ENCODE measurements around the gene SRCIN1. TPM values are rescaled to one million over a fixed set of nuclear protein-coding genes. Genes with fewer than 3 reads are reported as not detected.

Gene SRCIN1
- total RNA-seq, 4 donors from 2014 or later: 0.44 to 5.4 (median 1.5) TPM

- Histone ChIP-seq H3K9me3 (no peaks in the 10 kb centered on the region), H3K36me3 (no peaks in the 10 kb centered on the region), H3K4me1 (peaks cover 0 to 27% (median 13%) of the 10 kb centered on the region in 4 donors), H3K27me3 (peaks cover 0 to 76% of the 10 kb centered on the region in 2 donors), H3K4me3 (no peak overlapping the region), H3K27ac (no peak overlapping the region)
- 33 to 58% methylated on average over 13 to 14 of the region's 16 CpGs for WGBS, 2 donors
- TF ChIP-seq POLR2A (IDR thresholded peaks at IDR 0.05): no peak
- TF ChIP-seq CTCF (IDR thresholded peaks at IDR 0.05): no peak
- TF ChIP-seq EP300 (IDR thresholded peaks at IDR 0.05): no peak
- no peak for DNase-seq (ENCODE audit: low spot score in 2 of 2)
These were observed 42.8 kb downstream of the SRCIN1 start for GRCh38 chr17:38562903-38563302.

GRCh38 chr17:38562215-38562569, 43.6 kb downstream of the SRCIN1 start:
- Histone ChIP-seq H3K4me3 (no peak overlapping the region), H3K9me3 (no peaks in the 10 kb centered on the region), H3K4me1 (peaks cover 0 to 34% (median 16%) of the 10 kb centered on the region in 4 donors), H3K36me3 (no peaks in the 10 kb centered on the region), H3K27me3 (peaks cover 0 to 69% of the 10 kb centered on the region in 2 donors), H3K27ac (no peak overlapping the region)
- 49 to 52% methylated on average over 17 to 23 of the region's 23 CpGs for WGBS, 2 donors
- no peak for DNase-seq (ENCODE audit: low spot score in 2 of 2)
- TF ChIP-seq CTCF (IDR thresholded peaks at IDR 0.05): no peak
- no peak for TF ChIP-seq POLR2A (IDR thresholded peaks at IDR 0.05)
- TF ChIP-seq EP300 (IDR thresholded peaks at IDR 0.05): no peak

- H3K27ac ChIP-seq: no peak overlapping the region
- H3K27me3 ChIP-seq: peaks cover 0 to 65% of the 10 kb centered on the region in 2 donors
- H3K4me3 ChIP-seq: no peak overlapping the region
These were observed 44.1 kb downstream of the SRCIN1 start for GRCh38 chr17:38561416-38562214.

GRCh38 chr17:38560503-38561318, 45.0 kb downstream of the SRCIN1 start:
- peaks cover 0 to 56% of the 10 kb centered on the region in 2 donors for H3K27me3 ChIP-seq
- WGBS, 2 donors: 49 to 66% methylated on average over 15 of the region's 15 CpGs
- H3K4me3 ChIP-seq: no peak overlapping the region
- no peaks in the 10 kb centered on the region for H3K9me3 ChIP-seq
- peaks cover 0 to 36% (median 16%) of the 10 kb centered on the region in 4 donors for H3K4me1 ChIP-seq
- H3K36me3 ChIP-seq: no peaks in the 10 kb centered on the region
- TF ChIP-seq POLR2A (IDR thresholded peaks at IDR 0.05) (no peak), CTCF (IDR thresholded peaks at IDR 0.05) (no peak), EP300 (IDR thresholded peaks at IDR 0.05) (no peak)
- DNase-seq (ENCODE audit: low spot score in 2 of 2): no peak
- H3K27ac ChIP-seq: no peak overlapping the region

More at GRCh38 chr17:38561416-38562214, 44.1 kb downstream of the SRCIN1 start:
- DNase-seq (ENCODE audit: low spot score in 2 of 2): no peak
- Histone ChIP-seq H3K9me3 (no peaks in the 10 kb centered on the region), H3K36me3 (no peaks in the 10 kb centered on the region), H3K4me1 (peaks cover 0 to 36% (median 16%) of the 10 kb centered on the region in 4 donors)
- no peak for TF ChIP-seq POLR2A (IDR thresholded peaks at IDR 0.05)
- TF ChIP-seq EP300 (IDR thresholded peaks at IDR 0.05): no peak
- TF ChIP-seq CTCF (IDR thresholded peaks at IDR 0.05): no peak
- 50 to 59% methylated on average over 55 to 60 of the region's 105 CpGs for WGBS, 2 donors

GRCh38 chr17:38559880-38560230, 45.9 kb downstream of the SRCIN1 start:
- Histone ChIP-seq H3K4me1 (peaks cover 0 to 36% (median 16%) of the 10 kb centered on the region in 4 donors), H3K36me3 (no peaks in the 10 kb centered on the region), H3K27me3 (peaks cover 0 to 47% of the 10 kb centered on the region in 2 donors), H3K9me3 (no peaks in the 10 kb centered on the region), H3K4me3 (peak overlapping the region in 2 of 4 donors; percentile 54 to 55), H3K27ac (no peak overlapping the region)
- TF ChIP-seq EP300 (IDR thresholded peaks at IDR 0.05): no peak
- no peak for TF ChIP-seq CTCF (IDR thresholded peaks at IDR 0.05)
- no peak for TF ChIP-seq POLR2A (IDR thresholded peaks at IDR 0.05)
- DNase-seq (ENCODE audit: low spot score in 2 of 2): no peak
- 34 to 51% methylated on average over 5 to 6 of the region's 6 CpGs for WGBS, 2 donors
